ENCODE measurements around the gene DPM3. TPM values are rescaled to one million over a fixed set of nuclear protein-coding genes. Genes with fewer than 3 reads are reported as not detected.

Gene DPM3
- total and polyA plus RNA-seq, 9 of the 15 experiments (the other 6 are each of a cell fraction or from before 2014, with no cell fraction given), result 3.7 to 120 (median 36.4) TPM

DNA sequence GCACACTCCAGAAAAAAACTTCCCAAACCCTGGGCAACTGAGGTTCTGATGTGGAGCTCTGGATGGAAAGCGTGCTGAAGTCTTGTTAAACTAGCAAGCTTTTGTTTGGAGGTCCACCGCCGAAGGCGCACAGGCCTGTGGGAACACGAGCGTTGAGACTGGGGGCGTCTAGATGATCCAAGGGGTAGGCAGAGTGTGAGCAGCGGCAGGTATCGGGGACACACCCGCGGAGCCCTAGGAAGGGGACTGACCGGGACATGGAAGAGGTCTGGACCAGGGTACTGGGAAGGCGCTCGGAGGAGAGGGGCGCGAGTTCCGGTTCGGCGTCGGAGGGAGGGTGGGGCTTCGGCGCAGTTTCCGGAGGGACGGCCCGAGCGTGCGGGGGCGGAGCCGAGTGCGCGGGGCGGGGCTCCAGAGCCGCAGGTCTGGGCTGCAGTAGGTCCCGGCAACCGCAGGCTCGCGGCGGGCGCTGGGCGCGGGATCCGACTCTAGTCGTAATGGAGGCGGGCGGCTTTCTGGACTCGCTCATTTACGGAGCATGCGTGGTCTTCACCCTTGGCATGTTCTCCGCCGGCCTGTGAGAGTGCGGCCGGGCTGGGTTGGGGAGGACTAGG, 4.8 kb downstream of the DPM3 start, which contains the start of gene SLC50A1 (continued):
- TF ChIP-seq CREM (IDR thresholded peaks at IDR 0.05; ENCODE audit: low read depth) (peak; percentile 78), RB1 (IDR thresholded peaks at IDR 0.05; ENCODE audit: low read depth) (0 out of 2 replicates have a peak, but pooled peaks have one; percentile 73), EP400 (IDR thresholded peaks at IDR 0.05) (peak; percentile 89), MCM2 (IDR thresholded peaks at IDR 0.05; ENCODE audit: low read depth) (no peak), TAF7 (tag; IDR thresholded peaks at IDR 0.05) (peak; percentile 77), NRF1 (conservative IDR thresholded peaks at IDR 0.05 in 1 of 2, IDR thresholded peaks at IDR 0.05 in 1 of 2) (peak; percentile 88 to 90), NR4A1 (CRISPR knock-in tag; IDR thresholded peaks at IDR 0.05) (no peak; the same call in 1 of the 2 replicates), NR4A1 (tag; IDR thresholded peaks at IDR 0.05) (peak; percentile 60; the same call in 1 of the 2 replicates), TAF1 (IDR thresholded peaks at IDR 0.05; ENCODE audit: control insufficient read depth, extremely low read depth, insufficient read depth, low read length, severe bottlenecking) (peak; percentile 71), ZNF197 (CRISPR knock-in tag; IDR thresholded peaks at IDR 0.05; ENCODE audit: low read depth) (peak; percentile 47; the same call in 1 of the 2 replicates), NCOA1 (IDR thresholded peaks at IDR 0.05; ENCODE audit: low read depth) (peak; percentile 37; the same call in 1 of the 2 replicates), SMARCE1 (IDR thresholded peaks at IDR 0.05) (no peak), MAFK (IDR thresholded peaks at IDR 0.05; ENCODE audit: low read length) (no peak)
- TF ChIP-seq, protein P1, sequence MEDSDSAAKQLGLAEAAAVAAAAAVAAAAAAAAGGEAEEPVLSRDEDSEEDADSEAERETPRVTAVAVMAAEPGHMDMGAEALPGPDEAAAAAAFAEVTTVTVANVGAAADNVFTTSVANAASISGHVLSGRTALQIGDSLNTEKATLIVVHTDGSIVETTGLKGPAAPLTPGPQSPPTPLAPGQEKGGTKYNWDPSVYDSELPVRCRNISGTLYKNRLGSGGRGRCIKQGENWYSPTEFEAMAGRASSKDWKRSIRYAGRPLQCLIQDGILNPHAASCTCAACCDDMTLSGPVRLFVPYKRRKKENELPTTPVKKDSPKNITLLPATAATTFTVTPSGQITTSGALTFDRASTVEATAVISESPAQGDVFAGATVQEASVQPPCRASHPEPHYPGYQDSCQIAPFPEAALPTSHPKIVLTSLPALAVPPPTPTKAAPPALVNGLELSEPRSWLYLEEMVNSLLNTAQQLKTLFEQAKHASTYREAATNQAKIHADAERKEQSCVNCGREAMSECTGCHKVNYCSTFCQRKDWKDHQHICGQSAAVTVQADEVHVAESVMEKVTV (CRISPR knock-in tag; IDR thresholded peaks at IDR 0.05), result peak; percentile 19; the same call in 1 of the 2 replicates
- TF ChIP-seq, protein P2, sequence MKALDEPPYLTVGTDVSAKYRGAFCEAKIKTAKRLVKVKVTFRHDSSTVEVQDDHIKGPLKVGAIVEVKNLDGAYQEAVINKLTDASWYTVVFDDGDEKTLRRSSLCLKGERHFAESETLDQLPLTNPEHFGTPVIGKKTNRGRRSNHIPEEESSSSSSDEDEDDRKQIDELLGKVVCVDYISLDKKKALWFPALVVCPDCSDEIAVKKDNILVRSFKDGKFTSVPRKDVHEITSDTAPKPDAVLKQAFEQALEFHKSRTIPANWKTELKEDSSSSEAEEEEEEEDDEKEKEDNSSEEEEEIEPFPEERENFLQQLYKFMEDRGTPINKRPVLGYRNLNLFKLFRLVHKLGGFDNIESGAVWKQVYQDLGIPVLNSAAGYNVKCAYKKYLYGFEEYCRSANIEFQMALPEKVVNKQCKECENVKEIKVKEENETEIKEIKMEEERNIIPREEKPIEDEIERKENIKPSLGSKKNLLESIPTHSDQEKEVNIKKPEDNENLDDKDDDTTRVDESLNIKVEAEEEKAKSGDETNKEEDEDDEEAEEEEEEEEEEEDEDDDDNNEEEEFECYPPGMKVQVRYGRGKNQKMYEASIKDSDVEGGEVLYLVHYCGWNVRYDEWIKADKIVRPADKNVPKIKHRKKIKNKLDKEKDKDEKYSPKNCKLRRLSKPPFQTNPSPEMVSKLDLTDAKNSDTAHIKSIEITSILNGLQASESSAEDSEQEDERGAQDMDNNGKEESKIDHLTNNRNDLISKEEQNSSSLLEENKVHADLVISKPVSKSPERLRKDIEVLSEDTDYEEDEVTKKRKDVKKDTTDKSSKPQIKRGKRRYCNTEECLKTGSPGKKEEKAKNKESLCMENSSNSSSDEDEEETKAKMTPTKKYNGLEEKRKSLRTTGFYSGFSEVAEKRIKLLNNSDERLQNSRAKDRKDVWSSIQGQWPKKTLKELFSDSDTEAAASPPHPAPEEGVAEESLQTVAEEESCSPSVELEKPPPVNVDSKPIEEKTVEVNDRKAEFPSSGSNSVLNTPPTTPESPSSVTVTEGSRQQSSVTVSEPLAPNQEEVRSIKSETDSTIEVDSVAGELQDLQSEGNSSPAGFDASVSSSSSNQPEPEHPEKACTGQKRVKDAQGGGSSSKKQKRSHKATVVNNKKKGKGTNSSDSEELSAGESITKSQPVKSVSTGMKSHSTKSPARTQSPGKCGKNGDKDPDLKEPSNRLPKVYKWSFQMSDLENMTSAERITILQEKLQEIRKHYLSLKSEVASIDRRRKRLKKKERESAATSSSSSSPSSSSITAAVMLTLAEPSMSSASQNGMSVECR (CRISPR knock-in tag; IDR thresholded peaks at IDR 0.05), result peak; percentile 72; the same call in 1 of the 2 replicates
- TF ChIP-seq, protein P3, sequence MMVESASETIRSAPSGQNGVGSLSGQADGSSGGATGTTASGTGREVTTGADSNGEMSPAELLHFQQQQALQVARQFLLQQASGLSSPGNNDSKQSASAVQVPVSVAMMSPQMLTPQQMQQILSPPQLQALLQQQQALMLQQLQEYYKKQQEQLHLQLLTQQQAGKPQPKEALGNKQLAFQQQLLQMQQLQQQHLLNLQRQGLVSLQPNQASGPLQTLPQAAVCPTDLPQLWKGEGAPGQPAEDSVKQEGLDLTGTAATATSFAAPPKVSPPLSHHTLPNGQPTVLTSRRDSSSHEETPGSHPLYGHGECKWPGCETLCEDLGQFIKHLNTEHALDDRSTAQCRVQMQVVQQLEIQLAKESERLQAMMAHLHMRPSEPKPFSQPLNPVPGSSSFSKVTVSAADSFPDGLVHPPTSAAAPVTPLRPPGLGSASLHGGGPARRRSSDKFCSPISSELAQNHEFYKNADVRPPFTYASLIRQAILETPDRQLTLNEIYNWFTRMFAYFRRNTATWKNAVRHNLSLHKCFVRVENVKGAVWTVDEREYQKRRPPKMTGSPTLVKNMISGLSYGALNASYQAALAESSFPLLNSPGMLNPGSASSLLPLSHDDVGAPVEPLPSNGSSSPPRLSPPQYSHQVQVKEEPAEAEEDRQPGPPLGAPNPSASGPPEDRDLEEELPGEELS (CRISPR knock-in tag; IDR thresholded peaks at IDR 0.05; ENCODE audit: borderline replicate concordance), result peak; percentile 20; the same call in 1 of the 2 replicates
- TF ChIP-seq, protein P4, sequence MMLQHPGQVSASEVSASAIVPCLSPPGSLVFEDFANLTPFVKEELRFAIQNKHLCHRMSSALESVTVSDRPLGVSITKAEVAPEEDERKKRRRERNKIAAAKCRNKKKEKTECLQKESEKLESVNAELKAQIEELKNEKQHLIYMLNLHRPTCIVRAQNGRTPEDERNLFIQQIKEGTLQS (IDR thresholded peaks at IDR 0.05), result peak; percentile 6; the same call in 1 of the 2 replicates
- TF ChIP-seq, protein P4 (CRISPR knock-in tag; conservative IDR thresholded peaks at IDR 0.05), result 0 out of 2 replicates have a peak, but pooled peaks have one; percentile 16

Data from K562 (cell line).